Measurements from ENCODE around the gene OPN1LW. TPM values are rescaled to one million over a fixed set of nuclear protein-coding genes. Genes with fewer than 3 reads are reported as not detected.

OPN1LW gene
- total and polyA plus RNA-seq, 2 of the 8 experiments (the other 6 are each of a cell fraction or from before 2014, with no cell fraction given): not detected

DNA sequence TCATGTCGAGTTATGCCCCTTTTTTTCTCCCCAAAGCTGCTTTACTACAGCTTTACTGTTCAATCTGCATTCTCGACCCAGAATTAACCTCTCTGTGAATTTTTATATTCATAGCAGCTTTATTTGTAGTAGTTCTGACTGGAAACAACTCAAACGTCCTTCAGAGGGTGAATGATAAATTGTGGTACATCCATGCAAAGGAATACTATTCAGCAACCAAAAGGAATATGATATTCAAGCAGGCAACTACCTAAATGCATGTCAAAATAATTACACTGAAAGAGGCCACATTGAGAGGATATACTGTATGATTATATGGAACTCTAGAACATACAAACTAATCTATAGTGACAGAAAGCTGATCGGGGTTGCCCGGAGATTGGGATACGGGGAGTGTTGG, 26.5 kb upstream of the OPN1LW start:
- no peak overlapping the region for H2BK5ac ChIP-seq (ENCODE audit: low read depth, low read length)
- H2AFZ ChIP-seq (ENCODE audit: low read length): no peak overlapping the region
- H2BK12ac ChIP-seq (ENCODE audit: low read depth, low read length): no peak overlapping the region
- H3K27me3 ChIP-seq (replicated peaks in 1 of 4; ENCODE audit: control insufficient read depth in 3 of 4, extremely low read depth in 1 of 4, insufficient read depth in 3 of 4, low read length in 3 of 4): no peaks in the 10 kb centered on the region
- no peak overlapping the region for H3K23ac ChIP-seq (ENCODE audit: insufficient read length)
- WGBS, 2 experiments (ENCODE audit: extremely low coverage in 1 of 2, insufficient coverage in 1 of 2, insufficient read length in 1 of 2, insufficient replicate concordance in 2 of 2, low coverage in 1 of 2, low lambda C conversion rate in 2 of 2, missing lambda C conversion rate in 1 of 2): 84% methylated on average over 4 of the region's 6 CpGs; no CpG with 5 or more reads in 1 of the 2 experiments
- H3K4me2 ChIP-seq (ENCODE audit: insufficient read depth in 1 of 2, low read depth in 2 of 2, low read length in 2 of 2): no peak overlapping the region
- H3K14ac ChIP-seq (ENCODE audit: insufficient read length): no peak overlapping the region
- H3K4me1 ChIP-seq (replicated peaks in 1 of 4; ENCODE audit: control insufficient read depth in 3 of 4, insufficient read depth in 4 of 4, low read length in 3 of 4): peaks cover 0 to 4% (median 0%) of the 10 kb centered on the region in 4 experiments; a peak in 1 of 7 replicates
- FAIRE-seq (no peak), DNase-seq (ENCODE audit: low read depth in 1 of 2, low spot score in 2 of 2) (no peak)
- H2AK5ac ChIP-seq (ENCODE audit: low read depth, low read length): no peak overlapping the region
- no peaks in the 10 kb centered on the region for H3K79me1 ChIP-seq (ENCODE audit: low read depth, low read length)
- no peak overlapping the region for H3K9ac ChIP-seq (replicated peaks in 1 of 4; ENCODE audit: extremely low read depth in 1 of 4, low read depth in 3 of 4, low read length in 3 of 4)
- no peaks in the 10 kb centered on the region for H3K23me2 ChIP-seq (ENCODE audit: low read depth, low read length)
- H3K27ac ChIP-seq (ENCODE audit: low read depth, low read length): no peak overlapping the region
- H4K5ac ChIP-seq (ENCODE audit: insufficient read length, low read depth, low read length): no peak overlapping the region
- ChIA-PET CTCF (ENCODE audit: partially characterized antibody) (interaction anchor here (1.1 kb wide), 1 partner anchor 20 kb away, joined by 3 read pairs; no protein-coding TSS in a partner anchor), POLR2A (ENCODE audit: partially characterized antibody) (no interaction called here)
- no peak overlapping the region for H4K91ac ChIP-seq (replicated peaks; ENCODE audit: insufficient read length, low read length)
- no peaks in the 10 kb centered on the region for H3K9me3 ChIP-seq (ENCODE audit: insufficient read depth in 2 of 2, low read depth in 1 of 2, low read length in 1 of 2)
- no peak overlapping the region for H3K56ac ChIP-seq (replicated peaks; ENCODE audit: insufficient read length, low read depth, low read length)
- H2BK120ac ChIP-seq (replicated peaks; ENCODE audit: low read depth, low read length): no peak overlapping the region
- H4K8ac ChIP-seq (ENCODE audit: extremely low read depth, insufficient read depth, low read length): no peak overlapping the region
- H3K18ac ChIP-seq (ENCODE audit: extremely low read depth, low read length): no peak overlapping the region
- H3K36me3 ChIP-seq (ENCODE audit: control insufficient read depth in 2 of 4, insufficient read depth in 4 of 4, low read length in 3 of 4): no peaks in the 10 kb centered on the region
- no peak overlapping the region for H2BK15ac ChIP-seq (ENCODE audit: low read length)
- H2BK20ac ChIP-seq (ENCODE audit: low read length): no peak overlapping the region
- no peaks in the 10 kb centered on the region for H4K20me1 ChIP-seq (replicated peaks in 1 of 2; ENCODE audit: control insufficient read depth in 1 of 2, insufficient read depth in 2 of 2, low read length in 2 of 2)
- no peak overlapping the region for H3K4me3 ChIP-seq (ENCODE audit: extremely low read depth in 1 of 4, insufficient read depth in 2 of 4, low read depth in 3 of 4, low read length in 4 of 4)
- no peaks in the 10 kb centered on the region for H3K79me2 ChIP-seq (ENCODE audit: control insufficient read depth in 1 of 2, insufficient read depth in 2 of 2, low read length in 2 of 2)
- no peak overlapping the region for H3K4ac ChIP-seq (replicated peaks; ENCODE audit: insufficient read length, low read depth, low read length)
- TF ChIP-seq CREB1 (IDR thresholded peaks at IDR 0.05) (no peak), CBX5 (IDR thresholded peaks at IDR 0.05; ENCODE audit: low read depth, low read length) (no peak), TBP (IDR thresholded peaks at IDR 0.05; ENCODE audit: low read depth, low read length) (no peak), SIN3A (conservative IDR thresholded peaks at IDR 0.05 in 1 of 2, IDR thresholded peaks at IDR 0.05 in 1 of 2; ENCODE audit: low read depth in 1 of 2, low read length in 2 of 2) (no peak), TCF12 (IDR thresholded peaks at IDR 0.05; ENCODE audit: low read depth, low read length) (no peak), JUN (IDR thresholded peaks at IDR 0.05; ENCODE audit: low read depth, low read length) (no peak), TEAD4 (IDR thresholded peaks at IDR 0.05; ENCODE audit: low read depth, low read length) (no peak), EZH2 (IDR thresholded peaks at IDR 0.05; ENCODE audit: low read depth, low read length, severe bottlenecking) (no peak), YY1 (IDR thresholded peaks at IDR 0.05; ENCODE audit: low read depth, low read length) (no peak), SRF (IDR thresholded peaks at IDR 0.05; ENCODE audit: low read depth, low read length) (no peak), JUND (IDR thresholded peaks at IDR 0.05; ENCODE audit: low read length) (no peak), RAD21 (IDR thresholded peaks at IDR 0.05 in 1 of 2, conservative IDR thresholded peaks at IDR 0.05 in 1 of 2; ENCODE audit: low read depth in 2 of 2, low read length in 2 of 2) (no peak)
- TF ChIP-seq, protein P1, sequence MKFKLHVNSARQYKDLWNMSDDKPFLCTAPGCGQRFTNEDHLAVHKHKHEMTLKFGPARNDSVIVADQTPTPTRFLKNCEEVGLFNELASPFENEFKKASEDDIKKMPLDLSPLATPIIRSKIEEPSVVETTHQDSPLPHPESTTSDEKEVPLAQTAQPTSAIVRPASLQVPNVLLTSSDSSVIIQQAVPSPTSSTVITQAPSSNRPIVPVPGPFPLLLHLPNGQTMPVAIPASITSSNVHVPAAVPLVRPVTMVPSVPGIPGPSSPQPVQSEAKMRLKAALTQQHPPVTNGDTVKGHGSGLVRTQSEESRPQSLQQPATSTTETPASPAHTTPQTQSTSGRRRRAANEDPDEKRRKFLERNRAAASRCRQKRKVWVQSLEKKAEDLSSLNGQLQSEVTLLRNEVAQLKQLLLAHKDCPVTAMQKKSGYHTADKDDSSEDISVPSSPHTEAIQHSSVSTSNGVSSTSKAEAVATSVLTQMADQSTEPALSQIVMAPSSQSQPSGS (IDR thresholded peaks at IDR 0.05; ENCODE audit: low read length): no peak

All from H1 (cell line).